HepG2 (cell line): ENCODE data around the gene CHPF. TPM values are rescaled to one million over a fixed set of nuclear protein-coding genes. Genes with fewer than 3 reads are reported as not detected.

Experiments
- CCAR2 ChIP-seq: fragments of 200-400 bp; formaldehyde crosslinking; optimal IDR thresholded peaks from 2 replicates; pipeline ENCODE3; 2018; ENCODE audit warnings: low read depth, mild to moderate bottlenecking, low read length, moderate library complexity
- DNMT1 ChIP-seq: sonication (generic); formaldehyde crosslinking; IDR thresholded peaks from 2 replicates; pipeline ENCODE4 v1.5.1; 2020; ENCODE audit warnings: mild to moderate bottlenecking, missing genetic modification reagents
- FLYWCH1 ChIP-seq: sonication (generic); formaldehyde crosslinking; IDR thresholded peaks from 2 replicates; pipeline ENCODE4 v1.8.1; 2023; ENCODE audit warnings: mild to moderate bottlenecking, missing genetic modification reagents
- HDAC2 ChIP-seq: sonication (generic); formaldehyde crosslinking; IDR thresholded peaks from 2 replicates; pipeline ENCODE4 v1.4.0; 2020; ENCODE audit warnings: missing genetic modification reagents
- KDM1A ChIP-seq: IDR thresholded peaks from 2 replicates; pipeline ENCODE4 v1.6.1; 2016; ENCODE audit warnings: missing compliant biosample characterization
- REL ChIP-seq: sonication (generic); formaldehyde crosslinking; conservative IDR thresholded peaks from 2 replicates; pipeline ENCODE4 v1.8.0; 2022; ENCODE audit warnings: mild to moderate bottlenecking, missing genetic modification reagents, moderate library complexity
- SAP130 ChIP-seq: IDR thresholded peaks from 2 replicates; pipeline ENCODE4 v1.6.1; 2016; ENCODE audit warnings: low read depth
- SP5 ChIP-seq: IDR thresholded peaks from 2 replicates; pipeline ENCODE4 v1.6.1; 2016; ENCODE audit warnings: low read depth, borderline replicate concordance
- TGIF2 ChIP-seq: IDR thresholded peaks from 2 replicates; pipeline ENCODE4 v1.6.1; 2016; ENCODE audit warnings: control low read depth, missing compliant biosample characterization
- ZFX ChIP-seq: sonication (generic); formaldehyde crosslinking; IDR thresholded peaks from 2 replicates; pipeline ENCODE4 v1.4.0; 2020; ENCODE audit warnings: mild to moderate bottlenecking, low read depth, missing genetic modification reagents, moderate library complexity
- ZNF10 ChIP-seq: sonication (generic); formaldehyde crosslinking; IDR thresholded peaks from 2 replicates; pipeline ENCODE4 v1.4.0; 2020; ENCODE audit warnings: mild to moderate bottlenecking, low read depth, missing genetic modification reagents, borderline replicate concordance
- ZNF335 ChIP-seq: sonication (generic); formaldehyde crosslinking; IDR thresholded peaks from 2 replicates; pipeline ENCODE4 v1.4.0; 2020; ENCODE audit warnings: missing genetic modification reagents
- ZNF432 ChIP-seq: sonication (generic); formaldehyde crosslinking; IDR thresholded peaks from 2 replicates; pipeline ENCODE4 v1.5.0; 2020; ENCODE audit warnings: missing genetic modification reagents, mild to moderate bottlenecking, borderline replicate concordance
- polyA plus RNA-seq, 8 experiments: library from polyadenylated mRNA; depleted of rRNA in 3 of 8; stranded (reverse) in 7 of 8; unstranded in 1 of 8; fragments of >200 nt; fragmentation: Illumina TruSeq in 4 of 8; extraction: Trizol in 4 of 8; gene quantifications; 2 replicates each; pipeline versions ENCODE4 v1.2.1 to v1.2.3, GENCODE V29; 2011 to 2016; ENCODE audit warnings: low read depth in 4 of 8, missing spikeins in 1 of 8, mixed read lengths in 1 of 8; ENCODE audit not compliant: insufficient read depth in 1 of 8
- total RNA-seq, 5 experiments: library from RNA; depleted of rRNA; stranded (reverse); fragments of >200 nt; fragmentation: Illumina TruSeq; extraction: Trizol; gene quantifications; 2 replicates each; pipeline ENCODE4 v1.2.3, GENCODE V29; 2016; ENCODE audit warnings: low read depth in 1 of 5
- TF ChIP-seq, protein P1 (sequence below): sonication (generic); formaldehyde crosslinking; IDR thresholded peaks from 2 replicates; pipeline ENCODE4 v1.5.0; 2020; ENCODE audit warnings: missing genetic modification reagents, mild to moderate bottlenecking, borderline replicate concordance
- TF ChIP-seq, protein P2 (sequence below): sonication (generic); formaldehyde crosslinking; IDR thresholded peaks from 2 replicates; pipeline ENCODE4 v1.8.1; 2023; ENCODE audit warnings: missing genetic modification reagents, inconsistent platforms, borderline replicate concordance
- TF ChIP-seq, protein P3 (sequence below): sonication (generic); formaldehyde crosslinking; IDR thresholded peaks from 2 replicates; pipeline ENCODE4 v1.4.0; 2020; ENCODE audit warnings: mild to moderate bottlenecking, missing genetic modification reagents
- TF ChIP-seq, protein P4 (sequence below): sonication (generic); formaldehyde crosslinking; IDR thresholded peaks from 2 replicates; pipeline ENCODE4 v1.4.0; 2020; ENCODE audit warnings: mild to moderate bottlenecking, missing genetic modification reagents

Gene CHPF
- total and polyA plus RNA-seq, 2 of the 13 experiments (the other 11 are each of a cell fraction or from before 2014, with no cell fraction given): 79.6 to 111 TPM

DNA sequence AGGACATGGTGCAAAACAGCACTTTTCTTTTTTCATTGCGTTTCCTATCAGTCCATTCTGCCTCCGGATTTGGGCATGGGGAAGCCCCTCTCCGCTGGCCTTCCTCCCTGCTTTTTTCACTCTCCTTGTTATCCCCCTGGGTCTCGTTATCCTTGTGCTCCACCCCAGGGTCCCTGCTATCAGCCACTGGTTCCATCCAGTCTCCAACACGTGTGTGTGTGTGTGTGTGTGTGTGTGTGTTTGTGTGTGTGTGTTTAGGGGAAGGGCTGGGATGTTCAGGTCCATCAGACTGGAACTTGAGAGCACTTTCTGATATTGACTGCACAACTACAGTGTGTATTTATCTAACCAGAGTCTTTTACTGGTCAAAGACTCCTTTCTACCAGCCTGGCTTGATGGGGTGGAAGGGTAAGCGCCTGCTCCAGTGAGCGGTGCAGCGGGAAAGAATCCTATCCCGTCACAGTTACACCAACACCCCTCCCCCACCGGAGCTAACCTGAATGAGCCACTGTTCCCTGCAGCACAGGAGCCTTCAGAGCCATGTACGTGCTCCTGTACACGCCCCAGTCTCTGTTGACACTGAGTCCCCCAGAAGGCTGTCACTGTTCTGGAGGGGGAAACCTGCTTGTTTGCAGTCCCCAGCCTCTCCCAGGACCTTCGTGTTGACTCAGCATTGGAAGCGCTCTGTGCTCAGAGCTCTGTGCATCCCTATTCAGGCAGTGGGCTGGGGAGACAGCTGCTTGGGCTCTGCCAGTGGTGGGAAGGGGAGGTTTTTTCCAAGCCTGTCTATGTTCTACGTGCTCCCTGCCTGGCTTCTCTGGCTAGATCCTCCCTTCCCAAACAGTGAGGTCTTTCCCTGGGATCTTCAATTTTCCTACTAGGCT lies 33.1 kb upstream of the CHPF start (continued):
- TF ChIP-seq ZFX (CRISPR knock-in tag) (0 out of 2 replicates have a peak, but pooled peaks have one; percentile 5), KDM1A (CRISPR knock-in tag) (peak; percentile 40; the same call in 1 of the 2 replicates), ZNF10 (CRISPR knock-in tag) (no peak), DNMT1 (CRISPR knock-in tag) (peak; percentile 50; the same call in 1 of the 2 replicates), SP5 (CRISPR knock-in tag) (peak; percentile 77), TGIF2 (CRISPR knock-in tag) (peak; percentile 94), CCAR2 (peak; percentile 31), ZNF432 (CRISPR knock-in tag) (no peak), SAP130 (CRISPR knock-in tag) (peak; percentile 96), FLYWCH1 (no peak), REL (CRISPR knock-in tag) (no peak), HDAC2 (peak; percentile 99), ZNF335 (peak; percentile 78)
- TF ChIP-seq, protein P1, sequence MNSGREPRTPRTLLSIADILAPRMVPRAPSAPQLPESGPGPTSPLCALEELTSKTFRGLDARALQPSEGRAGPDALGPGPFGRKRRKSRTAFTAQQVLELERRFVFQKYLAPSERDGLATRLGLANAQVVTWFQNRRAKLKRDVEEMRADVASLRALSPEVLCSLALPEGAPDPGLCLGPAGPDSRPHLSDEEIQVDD: no peak
- TF ChIP-seq, protein P2, sequence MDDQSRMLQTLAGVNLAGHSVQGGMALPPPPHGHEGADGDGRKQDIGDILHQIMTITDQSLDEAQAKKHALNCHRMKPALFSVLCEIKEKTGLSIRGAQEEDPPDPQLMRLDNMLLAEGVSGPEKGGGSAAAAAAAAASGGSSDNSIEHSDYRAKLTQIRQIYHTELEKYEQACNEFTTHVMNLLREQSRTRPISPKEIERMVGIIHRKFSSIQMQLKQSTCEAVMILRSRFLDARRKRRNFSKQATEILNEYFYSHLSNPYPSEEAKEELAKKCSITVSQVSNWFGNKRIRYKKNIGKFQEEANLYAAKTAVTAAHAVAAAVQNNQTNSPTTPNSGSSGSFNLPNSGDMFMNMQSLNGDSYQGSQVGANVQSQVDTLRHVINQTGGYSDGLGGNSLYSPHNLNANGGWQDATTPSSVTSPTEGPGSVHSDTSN (CRISPR knock-in tag): no peak; the same call in 1 of the 2 replicates
- TF ChIP-seq, protein P3, sequence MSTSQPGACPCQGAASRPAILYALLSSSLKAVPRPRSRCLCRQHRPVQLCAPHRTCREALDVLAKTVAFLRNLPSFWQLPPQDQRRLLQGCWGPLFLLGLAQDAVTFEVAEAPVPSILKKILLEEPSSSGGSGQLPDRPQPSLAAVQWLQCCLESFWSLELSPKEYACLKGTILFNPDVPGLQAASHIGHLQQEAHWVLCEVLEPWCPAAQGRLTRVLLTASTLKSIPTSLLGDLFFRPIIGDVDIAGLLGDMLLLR: peak; percentile 83; the same call in 1 of the 2 replicates
- TF ChIP-seq, protein P4, sequence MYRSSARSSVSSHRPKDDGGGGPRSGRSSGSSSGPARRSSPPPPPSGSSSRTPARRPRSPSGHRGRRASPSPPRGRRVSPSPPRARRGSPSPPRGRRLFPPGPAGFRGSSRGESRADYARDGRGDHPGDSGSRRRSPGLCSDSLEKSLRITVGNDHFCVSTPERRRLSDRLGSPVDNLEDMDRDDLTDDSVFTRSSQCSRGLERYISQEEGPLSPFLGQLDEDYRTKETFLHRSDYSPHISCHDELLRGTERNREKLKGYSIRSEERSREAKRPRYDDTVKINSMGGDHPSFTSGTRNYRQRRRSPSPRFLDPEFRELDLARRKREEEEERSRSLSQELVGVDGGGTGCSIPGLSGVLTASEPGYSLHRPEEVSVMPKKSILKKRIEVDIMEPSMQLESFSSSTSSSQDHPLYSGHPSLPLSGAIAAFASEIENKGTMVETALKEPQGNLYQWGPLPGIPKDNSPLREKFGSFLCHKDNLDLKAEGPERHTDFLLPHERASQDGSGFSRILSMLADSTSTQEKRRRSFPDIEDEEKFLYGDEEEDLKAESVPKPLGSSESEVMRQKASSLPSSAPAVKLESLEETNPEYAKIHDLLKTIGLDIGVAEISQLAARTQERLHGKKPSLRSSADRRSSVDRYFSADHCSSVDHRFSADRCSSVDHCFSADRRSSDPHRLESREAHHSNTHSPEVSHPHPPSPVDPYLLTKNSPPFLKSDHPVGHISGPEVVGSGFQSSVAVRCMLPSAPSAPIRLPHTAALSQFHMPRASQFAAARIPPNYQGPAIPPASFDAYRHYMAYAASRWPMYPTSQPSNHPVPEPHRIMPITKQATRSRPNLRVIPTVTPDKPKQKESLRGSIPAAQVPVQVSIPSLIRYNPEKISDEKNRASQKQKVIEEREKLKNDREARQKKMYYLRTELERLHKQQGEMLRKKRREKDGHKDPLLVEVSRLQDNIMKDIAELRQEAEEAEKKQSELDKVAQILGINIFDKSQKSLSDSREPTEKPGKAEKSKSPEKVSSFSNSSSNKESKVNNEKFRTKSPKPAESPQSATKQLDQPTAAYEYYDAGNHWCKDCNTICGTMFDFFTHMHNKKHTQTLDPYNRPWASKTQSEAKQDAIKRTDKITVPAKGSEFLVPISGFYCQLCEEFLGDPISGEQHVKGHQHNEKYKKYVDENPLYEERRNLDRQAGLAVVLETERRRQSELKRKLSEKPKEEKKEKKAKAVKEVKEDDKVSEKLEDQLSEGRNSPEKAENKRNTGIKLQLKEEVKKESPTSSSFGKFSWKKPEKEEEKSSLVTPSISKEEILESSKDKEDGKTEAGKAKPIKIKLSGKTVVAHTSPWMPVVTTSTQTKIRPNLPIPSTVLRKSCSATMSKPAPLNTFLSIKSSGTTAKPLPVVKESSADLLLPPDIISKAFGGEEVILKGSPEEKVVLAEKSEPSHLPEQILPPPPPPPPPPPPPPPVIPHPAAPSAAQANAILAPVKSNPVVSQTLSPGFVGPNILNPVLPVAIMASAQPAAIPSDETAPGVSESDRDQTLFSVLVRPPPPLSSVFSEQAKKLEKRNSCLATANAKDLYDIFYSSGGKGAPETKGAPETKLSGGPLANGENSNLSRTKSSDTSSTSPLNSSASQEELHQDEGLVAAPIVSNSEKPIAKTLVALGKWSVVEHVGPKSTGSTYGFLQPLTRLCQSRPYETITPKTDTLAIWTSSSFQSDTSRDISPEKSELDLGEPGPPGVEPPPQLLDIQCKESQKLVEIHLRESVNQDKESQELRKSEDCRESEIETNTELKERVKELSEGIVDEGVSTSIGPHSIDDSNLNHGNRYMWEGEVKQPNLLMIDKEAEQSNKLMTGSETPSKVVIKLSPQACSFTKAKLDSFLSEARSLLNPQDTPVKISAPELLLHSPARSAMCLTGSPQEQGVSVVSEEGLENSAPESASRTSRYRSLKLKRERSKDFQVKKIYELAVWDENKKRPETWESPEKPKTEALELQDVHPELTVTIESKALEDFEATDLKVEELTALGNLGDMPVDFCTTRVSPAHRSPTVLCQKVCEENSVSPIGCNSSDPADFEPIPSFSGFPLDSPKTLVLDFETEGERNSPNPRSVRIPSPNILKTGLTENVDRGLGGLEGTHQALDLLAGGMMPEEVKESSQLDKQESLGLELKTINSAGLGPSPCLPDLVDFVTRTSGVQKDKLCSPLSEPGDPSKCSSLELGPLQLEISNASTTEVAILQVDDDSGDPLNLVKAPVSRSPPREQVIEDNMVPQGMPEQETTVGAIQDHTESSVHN (CRISPR knock-in tag): peak; percentile 62; the same call in 1 of the 2 replicates
